HepG2 (cell line): ENCODE data around the gene TACO1. TPM values are rescaled to one million over a fixed set of nuclear protein-coding genes. Genes with fewer than 3 reads are reported as not detected.
A peak's percentile ranks its signal among the peaks of the same experiment; 100 is the strongest.

Experiments used
- AKAP8 ChIP-seq: sonication (generic); formaldehyde crosslinking; IDR thresholded peaks from 2 replicates; pipeline ENCODE4 v1.5.1; 2020; ENCODE audit warnings: mild to moderate bottlenecking, missing genetic modification reagents
- CHD4 ChIP-seq: fragments of 200-600 bp; sonication (generic); IDR thresholded peaks from 2 replicates; pipeline ENCODE4 v1.7.0; 2017; ENCODE audit warnings: mild to moderate bottlenecking, low read length, borderline replicate concordance
- FOXK2 ChIP-seq: fragments of 450-650 bp; IDR thresholded peaks from 2 replicates; pipeline ENCODE4 v1.6.1; 2016
- HNF4A ChIP-seq: sonication (generic); formaldehyde crosslinking; IDR thresholded peaks from 2 replicates; pipeline ENCODE4 v1.4.0; 2020; ENCODE audit warnings: missing genetic modification reagents
- KDM3A ChIP-seq: IDR thresholded peaks from 2 replicates; pipeline ENCODE4 v1.6.1; 2018; ENCODE audit warnings: low read depth, missing compliant biosample characterization
- LRRFIP1 ChIP-seq: sonication (generic); formaldehyde crosslinking; conservative IDR thresholded peaks from 2 replicates; pipeline ENCODE4 v1.4.0; 2020; ENCODE audit warnings: missing genetic modification reagents
- PAWR ChIP-seq: sonication (generic); formaldehyde crosslinking; IDR thresholded peaks from 2 replicates; pipeline ENCODE4 v1.4.0; 2020; ENCODE audit warnings: missing genetic modification reagents, mild to moderate bottlenecking, borderline replicate concordance
- SIN3A ChIP-seq: IDR thresholded peaks from 2 replicates; pipeline ENCODE4 v1.6.1; 2011; ENCODE audit warnings: low read depth, mild to moderate bottlenecking, control low read depth, low read length, borderline replicate concordance
- TEF ChIP-seq: sonication (generic); formaldehyde crosslinking; IDR thresholded peaks from 2 replicates; pipeline ENCODE4 v1.5.0; 2020; ENCODE audit warnings: missing genetic modification reagents
- ZBTB1 ChIP-seq: sonication (generic); formaldehyde crosslinking; IDR thresholded peaks from 2 replicates; pipeline ENCODE4 v1.4.0; 2020; ENCODE audit warnings: missing genetic modification reagents, borderline replicate concordance
- ZC3H4 ChIP-seq: sonication (generic); formaldehyde crosslinking; IDR thresholded peaks from 2 replicates; pipeline ENCODE4 v1.4.0; 2020; ENCODE audit warnings: missing genetic modification reagents, borderline replicate concordance
- ZNF142 ChIP-seq: sonication (generic); formaldehyde crosslinking; IDR thresholded peaks from 2 replicates; pipeline ENCODE4 v1.4.0; 2020; ENCODE audit warnings: missing genetic modification reagents
- ZNF264 ChIP-seq: sonication (generic); formaldehyde crosslinking; IDR thresholded peaks from 2 replicates; pipeline ENCODE4 v1.4.0; 2020; ENCODE audit warnings: missing genetic modification reagents
- ZNF33A ChIP-seq: sonication (generic); formaldehyde crosslinking; IDR thresholded peaks from 2 replicates; pipeline ENCODE4 v1.5.1; 2020; ENCODE audit warnings: missing genetic modification reagents, mild to moderate bottlenecking, moderate library complexity, borderline replicate concordance
- ZNF513 ChIP-seq: sonication (generic); formaldehyde crosslinking; conservative IDR thresholded peaks from 2 replicates; pipeline ENCODE4 v1.5.0; 2020; ENCODE audit warnings: missing genetic modification reagents
- ZNF572 ChIP-seq: sonication (generic); formaldehyde crosslinking; IDR thresholded peaks from 2 replicates; pipeline ENCODE4 v1.5.1; 2020; ENCODE audit warnings: mild to moderate bottlenecking, missing genetic modification reagents
- ZNF615 ChIP-seq: sonication (generic); formaldehyde crosslinking; IDR thresholded peaks from 2 replicates; pipeline ENCODE4 v1.5.0; 2020; ENCODE audit warnings: mild to moderate bottlenecking, missing genetic modification reagents, borderline replicate concordance
- ZNF629 ChIP-seq: sonication (generic); formaldehyde crosslinking; conservative IDR thresholded peaks from 2 replicates; pipeline ENCODE4 v1.5.0; 2020; ENCODE audit warnings: missing genetic modification reagents
- ZSCAN29 ChIP-seq: sonication (generic); formaldehyde crosslinking; conservative IDR thresholded peaks from 2 replicates; pipeline ENCODE4 v1.4.0; 2020; ENCODE audit warnings: mild to moderate bottlenecking, missing genetic modification reagents
- polyA plus RNA-seq, 8 experiments: library from polyadenylated mRNA; depleted of rRNA in 3 of 8; stranded (reverse) in 7 of 8; unstranded in 1 of 8; fragments of >200 nt; fragmentation: Illumina TruSeq in 4 of 8; extraction: Trizol in 4 of 8; gene quantifications; 2 replicates each; pipeline versions ENCODE4 v1.2.1 to v1.2.3, GENCODE V29; 2011 to 2016; ENCODE audit warnings: low read depth in 4 of 8, missing spikeins in 1 of 8, mixed read lengths in 1 of 8; ENCODE audit not compliant: insufficient read depth in 1 of 8
- total RNA-seq, 5 experiments: library from RNA; depleted of rRNA; stranded (reverse); fragments of >200 nt; fragmentation: Illumina TruSeq; extraction: Trizol; gene quantifications; 2 replicates each; pipeline ENCODE4 v1.2.3, GENCODE V29; 2016; ENCODE audit warnings: low read depth in 1 of 5

TACO1 gene
- total and polyA plus RNA-seq, 2 of the 13 experiments (the other 11 are each of a cell fraction or from before 2014, with no cell fraction given): 34.7 to 53.6 TPM

- TF ChIP-seq ZNF629 (peak; percentile 35; the same call in 1 of the 2 replicates), ZBTB1 (no peak), ZSCAN29 (peak; percentile 87), TEF (no peak), HNF4A (no peak), PAWR (no peak), ZNF142 (CRISPR knock-in tag) (no peak), ZNF33A (CRISPR knock-in tag) (no peak), ZNF513 (0 out of 2 replicates have a peak, but pooled peaks have one; percentile 19), FOXK2 (peak; percentile 62; the same call in 1 of the 2 replicates), LRRFIP1 (CRISPR knock-in tag) (no peak), SIN3A (peak; percentile 70; the same call in 1 of the 2 replicates), AKAP8 (CRISPR knock-in tag) (peak; percentile 68; the same call in 1 of the 2 replicates), KDM3A (peak; percentile 79; the same call in 1 of the 2 replicates), ZC3H4 (CRISPR knock-in tag) (no peak), ZNF615 (CRISPR knock-in tag) (no peak), ZNF572 (CRISPR knock-in tag) (no peak), ZNF264 (CRISPR knock-in tag) (peak; percentile 73), CHD4 (no peak)
Observed at GRCh38 chr17:63621684-63622573, 21.2 kb downstream of the TACO1 start, which contains the start of gene MAP3K3 (continued).
